BLaER1 treated with 17β-estradiol and CSF1 and Interleukin-3, amounts not matched to agents 10 nM and 100 nM (cell line): Measurements from ENCODE around the gene ECM1.

ENCODE experiments used
- H3K27ac ChIP-seq, 11 experiments: shearing (Covaris generic); formaldehyde crosslinking; 2 replicates each; pipeline ENCODE4 v1.8.1; 2022
- H3K27me3 ChIP-seq, 11 experiments: shearing (Covaris generic); formaldehyde crosslinking; 2 replicates each; pipeline ENCODE4 v1.8.1; 2022
- H3K36me3 ChIP-seq, 11 experiments: shearing (Covaris generic); formaldehyde crosslinking; 2 replicates each; pipeline ENCODE4 v1.8.1; 2022
- H3K4me1 ChIP-seq, 10 experiments: shearing (Covaris generic); formaldehyde crosslinking; 2 replicates each; pipeline ENCODE4 v1.8.1; 2022
- H3K4me2 ChIP-seq, 11 experiments: shearing (Covaris generic); formaldehyde crosslinking; 2 replicates each; pipeline ENCODE4 v1.8.1; 2022
- H3K4me3 ChIP-seq, 10 experiments: shearing (Covaris generic); formaldehyde crosslinking; 2 replicates each; pipeline ENCODE4 v1.8.1; 2022
- H3K9ac ChIP-seq, 11 experiments: shearing (Covaris generic); formaldehyde crosslinking; 2 replicates each; pipeline ENCODE4 v1.8.1; 2022
- H3K9me3 ChIP-seq, 11 experiments: shearing (Covaris generic); formaldehyde crosslinking; replicated peaks in 1 of 11; 2 replicates each; pipeline ENCODE4 v1.8.1; 2022
- H4K20me1 ChIP-seq, 11 experiments: shearing (Covaris generic); formaldehyde crosslinking; 2 replicates each; pipeline ENCODE4 v1.8.1; 2022
- Cebpa-rat ChIP-seq, 11 experiments: shearing (Covaris generic); IDR thresholded peaks; 2 replicates each; pipeline ENCODE4 v1.8.1; 2022

ECM1 gene

GRCh38 chr1:150552128-150552910, 44.4 kb downstream of the ECM1 start:
- H3K27ac ChIP-seq = peak overlapping the region; percentile 83 to 96 (median 90)

DNA sequence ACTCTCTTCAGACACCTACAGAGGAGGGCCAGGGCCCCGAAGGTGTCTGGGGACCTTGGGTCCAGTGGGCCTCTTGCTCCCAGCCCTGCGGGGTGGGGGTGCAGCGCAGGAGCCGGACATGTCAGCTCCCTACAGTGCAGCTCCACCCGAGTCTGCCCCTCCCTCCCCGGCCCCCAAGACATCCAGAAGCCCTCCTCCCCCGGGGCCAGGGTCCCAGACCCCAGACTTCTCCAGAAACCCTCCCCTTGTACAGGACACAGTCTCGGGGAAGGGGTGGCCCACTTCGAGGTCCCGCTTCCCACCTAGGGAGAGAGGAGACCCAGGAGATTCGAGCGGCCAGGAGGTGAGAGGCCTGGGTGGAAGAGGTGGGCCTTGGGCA, 45.0 kb downstream of the ECM1 start:
- Histone ChIP-seq H3K27ac (peak overlapping the region; percentile 83 to 96 (median 90)), H3K9ac (peak overlapping the region; percentile 73 to 86 (median 81)), H3K4me2 (peak overlapping the region; percentile 74 to 98 (median 94))

More at GRCh38 chr1:150552128-150552910, 44.4 kb downstream of the ECM1 start:
- TF ChIP-seq Cebpa-rat (IDR thresholded peaks at IDR 0.05) = peak; percentile 82 to 96 (median 93); a peak in 21 of 22 replicates
- H3K4me3 ChIP-seq = peak overlapping the region in 8 of 10 experiments; percentile 42 to 72 (median 52); a peak in 15 of 20 replicates
- peaks cover 0 to 42% (median 14%) of the 10 kb centered on the region in 11 experiments; a peak in 12 of 22 replicates for H3K36me3 ChIP-seq
- peak overlapping the region; percentile 73 to 90 (median 83) for H3K9ac ChIP-seq
- H3K4me2 ChIP-seq = peak overlapping the region; percentile 74 to 98 (median 94)
- H3K4me1 ChIP-seq = peaks cover 47 to 88% (median 69%) of the 10 kb centered on the region in 10 experiments
- peaks cover 0 to 15% (median 0%) of the 10 kb centered on the region in 11 experiments; a peak in 4 of 22 replicates for H4K20me1 ChIP-seq
- peaks cover 0 to 15% (median 0%) of the 10 kb centered on the region in 11 experiments; a peak in 7 of 22 replicates for H3K27me3 ChIP-seq
- H3K9me3 ChIP-seq = no peaks in the 10 kb centered on the region

DNA sequence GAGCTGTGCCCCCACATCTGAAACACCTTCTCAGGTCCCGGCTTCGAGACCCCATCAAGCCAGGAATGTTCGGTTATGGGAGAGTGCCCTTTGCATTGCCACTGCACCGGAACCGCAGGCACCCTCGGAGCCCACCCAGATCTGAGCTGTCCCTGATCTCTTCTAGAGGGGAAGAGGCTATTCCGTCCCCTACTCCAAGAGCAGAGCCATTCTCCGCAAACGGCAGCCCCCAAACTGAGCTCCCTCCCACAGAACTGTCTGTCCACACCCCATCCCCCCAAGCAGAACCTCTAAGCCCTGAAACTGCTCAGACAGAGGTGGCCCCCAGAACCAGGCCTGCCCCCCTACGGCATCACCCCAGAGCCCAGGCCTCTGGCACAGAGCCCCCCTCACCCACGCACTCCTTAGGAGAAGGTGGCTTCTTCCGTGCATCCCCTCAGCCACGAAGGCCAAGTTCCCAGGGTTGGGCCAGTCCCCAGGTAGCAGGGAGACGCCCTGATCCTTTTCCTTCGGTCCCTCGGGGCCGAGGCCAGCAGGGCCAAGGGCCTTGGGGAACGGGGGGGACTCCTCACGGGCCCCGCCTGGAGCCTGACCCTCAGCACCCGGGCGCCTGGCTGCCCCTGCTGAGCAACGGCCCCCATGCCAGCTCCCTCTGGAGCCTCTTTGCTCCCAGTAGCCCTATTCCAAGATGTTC, 45.6 kb downstream of the ECM1 start:
- peak overlapping the region in 7 of 10 experiments; percentile 39 to 70 (median 46); a peak in 11 of 20 replicates for H3K4me3 ChIP-seq
- peak overlapping the region; percentile 73 to 86 (median 81) for H3K9ac ChIP-seq
- H3K36me3 ChIP-seq = peaks cover 0 to 54% (median 14%) of the 10 kb centered on the region in 11 experiments; a peak in 13 of 22 replicates
- no peaks in the 10 kb centered on the region for H3K9me3 ChIP-seq
- H4K20me1 ChIP-seq = peaks cover 0 to 28% (median 6%) of the 10 kb centered on the region in 11 experiments; a peak in 7 of 22 replicates
- peaks cover 47 to 87% (median 65%) of the 10 kb centered on the region in 10 experiments for H3K4me1 ChIP-seq
- peaks cover 0 to 9% (median 0%) of the 10 kb centered on the region in 11 experiments; a peak in 7 of 22 replicates for H3K27me3 ChIP-seq
- no peak for TF ChIP-seq Cebpa-rat (IDR thresholded peaks at IDR 0.05)
- peak overlapping the region; percentile 83 to 96 (median 90) for H3K27ac ChIP-seq
- H3K4me2 ChIP-seq = peak overlapping the region; percentile 74 to 98 (median 94); a peak in 21 of 22 replicates

More for the DNA sequence above, 45.0 kb downstream of the ECM1 start:
- Histone ChIP-seq H3K9me3 (no peaks in the 10 kb centered on the region), H3K27me3 (peaks cover 0 to 15% (median 0%) of the 10 kb centered on the region in 11 experiments; a peak in 7 of 22 replicates), H3K4me1 (peaks cover 47 to 87% (median 69%) of the 10 kb centered on the region in 10 experiments), H3K4me3 (peak overlapping the region in 8 of 10 experiments; percentile 13 to 70 (median 44); a peak in 14 of 20 replicates), H4K20me1 (peaks cover 0 to 21% (median 0%) of the 10 kb centered on the region in 11 experiments; a peak in 6 of 22 replicates), H3K36me3 (peaks cover 0 to 48% (median 14%) of the 10 kb centered on the region in 11 experiments; a peak in 12 of 22 replicates)
- TF ChIP-seq Cebpa-rat (IDR thresholded peaks at IDR 0.05) = no peak

DNA sequence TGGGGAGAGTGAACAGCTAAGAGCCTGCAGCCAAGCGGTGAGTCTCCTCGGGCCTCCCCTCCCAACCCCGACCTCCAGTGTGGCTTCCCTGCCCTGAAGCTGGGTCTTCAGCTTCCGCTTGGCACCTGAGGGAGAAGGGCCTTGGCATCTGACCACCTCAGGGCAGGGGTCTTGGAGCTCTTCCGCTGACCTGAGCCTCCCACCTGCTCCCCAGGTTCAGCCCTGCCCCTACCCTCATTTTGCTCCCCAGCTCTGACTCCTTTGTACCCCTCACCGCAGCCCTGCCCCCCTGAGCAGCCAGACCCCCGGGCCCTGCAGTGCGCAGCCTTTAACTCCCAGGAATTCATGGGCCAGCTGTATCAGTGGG, 46.2 kb downstream of the ECM1 start:
- peaks cover 0 to 60% (median 14%) of the 10 kb centered on the region in 11 experiments; a peak in 13 of 22 replicates for H3K36me3 ChIP-seq
- peaks cover 0 to 33% (median 9%) of the 10 kb centered on the region in 11 experiments; a peak in 10 of 22 replicates for H4K20me1 ChIP-seq
- peak overlapping the region in 10 of 11 experiments; percentile 87 to 98 (median 94); a peak in 19 of 22 replicates for H3K4me2 ChIP-seq
- H3K9me3 ChIP-seq = no peaks in the 10 kb centered on the region
- no peak for TF ChIP-seq Cebpa-rat (IDR thresholded peaks at IDR 0.05)
- H3K4me3 ChIP-seq = peak overlapping the region in 3 of 10 experiments; percentile 39 to 70 (median 60); a peak in 5 of 20 replicates
- H3K27me3 ChIP-seq = peaks cover 0 to 4% (median 0%) of the 10 kb centered on the region in 11 experiments; a peak in 2 of 22 replicates
- peak overlapping the region; percentile 83 to 96 (median 90) for H3K27ac ChIP-seq
- H3K9ac ChIP-seq = peak overlapping the region; percentile 73 to 86 (median 81); a peak in 20 of 22 replicates
- peaks cover 46 to 92% (median 68%) of the 10 kb centered on the region in 10 experiments for H3K4me1 ChIP-seq

DNA sequence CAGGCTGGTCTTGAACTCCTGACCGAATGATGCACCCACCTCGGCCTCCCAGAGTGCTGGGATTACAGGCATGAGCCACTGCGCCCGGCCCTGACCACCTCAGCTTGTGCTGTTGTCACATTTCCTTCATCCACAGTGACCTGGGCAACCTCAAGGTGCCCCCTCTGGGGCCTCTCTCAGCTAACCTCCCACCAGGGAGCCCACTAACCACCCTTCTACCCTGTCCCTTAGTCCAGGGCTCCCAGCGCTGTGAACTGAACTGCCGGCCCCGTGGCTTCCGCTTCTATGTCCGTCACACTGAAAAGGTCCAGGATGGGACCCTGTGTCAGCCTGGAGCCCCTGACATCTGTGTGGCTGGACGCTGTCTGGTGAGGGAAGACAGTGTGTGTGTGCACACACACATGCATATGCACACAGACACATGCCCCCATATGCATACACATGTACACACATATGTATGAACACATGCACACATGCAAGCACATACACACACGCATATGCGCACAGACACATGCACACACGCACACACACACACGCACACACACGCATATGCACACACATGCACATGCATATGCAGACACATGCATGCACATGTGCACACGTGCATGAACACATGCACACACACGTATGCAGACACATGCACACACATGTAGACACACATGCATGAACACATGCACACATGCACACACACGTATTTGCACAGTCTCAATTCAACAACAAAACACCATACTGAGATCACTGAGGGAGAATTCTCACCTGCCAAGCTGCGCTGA, 47.5 kb downstream of the ECM1 start:
- Histone ChIP-seq H3K4me2 (peak overlapping the region in 5 of 11 experiments; percentile 27 to 98 (median 96); a peak in 8 of 22 replicates), H3K36me3 (peaks cover 0 to 72% (median 14%) of the 10 kb centered on the region in 11 experiments; a peak in 13 of 22 replicates), H3K4me3 (no peak overlapping the region), H3K9me3 (no peaks in the 10 kb centered on the region), H3K9ac (peak overlapping the region in 3 of 11 experiments; percentile 79 to 84 (median 81); a peak in 3 of 22 replicates), H4K20me1 (peaks cover 0 to 46% (median 22%) of the 10 kb centered on the region in 11 experiments; a peak in 13 of 22 replicates), H3K27me3 (no peaks in the 10 kb centered on the region), H3K27ac (peak overlapping the region in 4 of 11 experiments; percentile 14 to 96 (median 66); a peak in 3 of 22 replicates), H3K4me1 (peaks cover 48 to 95% (median 70%) of the 10 kb centered on the region in 10 experiments)
- no peak for TF ChIP-seq Cebpa-rat (IDR thresholded peaks at IDR 0.05)

DNA sequence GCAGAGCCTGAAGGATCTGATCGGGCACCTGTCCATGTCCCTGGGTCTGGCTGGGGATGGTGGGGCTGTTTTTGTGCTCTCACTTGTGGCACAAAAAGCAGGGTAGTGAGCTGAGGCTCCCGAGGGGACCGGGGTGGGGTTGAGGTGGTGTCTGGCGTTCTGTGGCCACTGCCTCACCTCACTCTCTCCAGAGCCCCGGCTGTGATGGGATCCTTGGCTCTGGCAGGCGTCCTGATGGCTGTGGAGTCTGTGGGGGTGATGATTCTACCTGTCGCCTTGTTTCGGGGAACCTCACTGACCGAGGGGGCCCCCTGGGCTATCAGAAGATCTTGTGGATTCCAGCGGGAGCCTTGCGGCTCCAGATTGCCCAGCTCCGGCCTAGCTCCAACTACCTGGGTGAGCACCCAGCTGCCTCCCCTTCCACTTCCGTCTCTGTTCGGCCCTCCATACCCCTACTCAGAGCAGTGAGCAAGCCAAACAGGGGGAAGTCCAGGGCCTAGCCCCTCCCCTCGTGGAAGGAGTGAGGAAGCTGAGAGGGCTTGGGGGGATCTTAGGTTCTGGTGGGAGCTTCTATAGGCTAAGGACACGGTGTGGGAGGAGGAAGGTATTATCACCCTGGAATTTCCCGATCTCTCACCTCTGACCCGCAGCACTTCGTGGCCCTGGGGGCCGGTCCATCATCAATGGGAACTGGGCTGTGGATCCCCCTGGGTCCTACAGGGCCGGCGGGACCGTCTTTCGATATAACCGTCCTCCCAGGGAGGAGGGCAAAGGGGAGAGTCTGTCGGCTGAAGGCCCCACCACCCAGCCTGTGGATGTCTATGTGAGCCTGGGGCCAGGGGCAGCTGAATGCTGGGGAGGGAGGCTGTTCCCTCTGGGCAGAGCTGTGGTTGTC, 48.3 kb downstream of the ECM1 start:
- H3K36me3 ChIP-seq = peaks cover 0 to 72% (median 14%) of the 10 kb centered on the region in 11 experiments; a peak in 13 of 22 replicates
- H3K27ac ChIP-seq = peak overlapping the region in 5 of 11 experiments; percentile 6 to 38 (median 24); a peak in 7 of 22 replicates
- H3K4me3 ChIP-seq = no peak overlapping the region
- peaks cover 0 to 53% (median 28%) of the 10 kb centered on the region in 11 experiments; a peak in 13 of 22 replicates for H4K20me1 ChIP-seq
- no peak for TF ChIP-seq Cebpa-rat (IDR thresholded peaks at IDR 0.05)
- no peaks in the 10 kb centered on the region for H3K9me3 ChIP-seq
- peak overlapping the region in 4 of 11 experiments; percentile 2 to 42 (median 36); a peak in 5 of 22 replicates for H3K9ac ChIP-seq
- H3K4me1 ChIP-seq = peaks cover 48 to 90% (median 66%) of the 10 kb centered on the region in 10 experiments
- no peaks in the 10 kb centered on the region for H3K27me3 ChIP-seq
- peak overlapping the region in 4 of 11 experiments; percentile 2 to 35 (median 8); a peak in 4 of 22 replicates for H3K4me2 ChIP-seq
